SK-N-SH (cell line): ENCODE results near the gene KCTD17. TPM values are rescaled to one million over a fixed set of nuclear protein-coding genes. Genes with fewer than 3 reads are reported as not detected.

ENCODE experiments used
- CTCF ChIA-PET: fragments of 300-600, 350-600 bp; formaldehyde crosslinking; extraction: SDS; loops from one replicate; lab custom pipeline; 2021; lab: Yijun Ruan, JAX
- POLR2A ChIA-PET: fragments of 350-600 bp; sonication (Branson Sonifier 250); formaldehyde crosslinking; extraction: SDS; loops from one replicate; lab custom pipeline; 2020; ENCODE audit warnings: antibody characterized with exemption, inconsistent platforms; lab: Yijun Ruan, JAX
- DNase-seq: peaks from one replicate; pipeline ENCODE4 v3.0.0; 2012
- H2AFZ ChIP-seq: fragments of 200-600 bp; sonication (generic); 2 replicates; pipeline ENCODE4 v1.8.1; 2016; ENCODE audit warnings: antibody characterized with exemption, mild to moderate bottlenecking, low read depth
- H3F3A ChIP-seq: fragments of 200-600 bp; sonication (generic); replicated peaks from 2 replicates; pipeline ENCODE3; 2016; ENCODE audit warnings: antibody characterized with exemption, mild to moderate bottlenecking; ENCODE audit not compliant: insufficient read depth
- H3K27ac ChIP-seq, 2 experiments: fragments of 200-500 bp in 1 of 2; fragments of 200-600 bp in 1 of 2; sonication (Bioruptor generic) in 1 of 2; sonication (generic), shearing (Covaris generic) in 1 of 2; 2 replicates each; pipeline versions ENCODE4 v1.5.1 to v1.6.1; 2014 to 2016; ENCODE audit warnings: low read depth in 2 of 2, inconsistent platforms in 1 of 2, low read length in 1 of 2, mild to moderate bottlenecking in 1 of 2, mixed read lengths in 1 of 2
- H3K27me3 ChIP-seq: fragments of 200-600 bp; sonication (generic), shearing (Covaris generic); 2 replicates; pipeline ENCODE4 v1.6.1; 2016; ENCODE audit warnings: mixed run types; ENCODE audit not compliant: insufficient read depth
- H3K36me3 ChIP-seq, 2 experiments: fragments of 200-500 bp in 1 of 2; fragments of 200-600 bp in 1 of 2; sonication (Bioruptor generic) in 1 of 2; sonication (generic) in 1 of 2; replicated peaks in 1 of 2; 2 replicates each; pipeline versions ENCODE3 to v1.5.1; 2014 to 2016; ENCODE audit warnings: low read length in 1 of 2, mild to moderate bottlenecking in 1 of 2; ENCODE audit not compliant: insufficient read depth in 2 of 2, control insufficient read depth in 1 of 2
- H3K4me1 ChIP-seq, 2 experiments: fragments of 200-500 bp in 1 of 2; fragments of 200-600 bp in 1 of 2; sonication (Bioruptor generic) in 1 of 2; sonication (generic), shearing (Covaris generic) in 1 of 2; 2 replicates each; pipeline versions ENCODE4 v1.5.1 to v1.6.1; 2014 to 2016; ENCODE audit warnings: low read depth in 1 of 2, low read length in 1 of 2, mixed run types in 1 of 2; ENCODE audit not compliant: insufficient read depth in 2 of 2, control insufficient read depth in 1 of 2
- H3K4me2 ChIP-seq: fragments of 200-600 bp; sonication (generic), shearing (Covaris generic); 2 replicates; pipeline ENCODE4 v1.6.1; 2017; ENCODE audit warnings: mixed run types
- H3K4me3 ChIP-seq, 2 experiments: fragments of 200-500 bp in 1 of 2; fragments of 200-600 bp in 1 of 2; sonication (Bioruptor generic) in 1 of 2; sonication (generic), shearing (Covaris generic) in 1 of 2; 2 replicates each; pipeline versions ENCODE4 v1.5.1 to v1.8.1; 2014 to 2016; ENCODE audit warnings: low read depth in 2 of 2, inconsistent platforms in 1 of 2, low read length in 1 of 2, mild to moderate bottlenecking in 1 of 2, mixed read lengths in 1 of 2, moderate library complexity in 1 of 2
- H3K79me2 ChIP-seq: fragments of 200-600 bp; sonication (generic); 2 replicates; pipeline ENCODE4 v1.8.1; 2017; ENCODE audit warnings: mild to moderate bottlenecking; ENCODE audit not compliant: insufficient read depth
- H3K9ac ChIP-seq: fragments of 200-600 bp; sonication (generic); 2 replicates; pipeline ENCODE4 v1.6.1; 2017; ENCODE audit warnings: mixed run types
- H3K9me2 ChIP-seq: fragments of 200-600 bp; sonication (generic); 2 replicates; pipeline ENCODE4 v1.6.1; 2017; ENCODE audit warnings: mixed run types
- H3K9me3 ChIP-seq: fragments of 200-600 bp; sonication (generic); 2 replicates; pipeline ENCODE4 v1.6.1; 2017; ENCODE audit warnings: mixed run types, mild to moderate bottlenecking, moderate library complexity
- H4K20me1 ChIP-seq: fragments of 200-600 bp; sonication (generic); 2 replicates; pipeline ENCODE4 v1.6.1; 2017; ENCODE audit warnings: mild to moderate bottlenecking, mixed run types; ENCODE audit not compliant: insufficient read depth
- ELF1 ChIP-seq: IDR thresholded peaks from 2 replicates; pipeline ENCODE4 v1.4.0; 2012
- EP300 ChIP-seq, 2 experiments: IDR thresholded peaks; 2 replicates each; pipeline versions ENCODE4 v1.4.0 to v1.6.1; 2012; ENCODE audit warnings: borderline replicate concordance in 1 of 2, low read depth in 1 of 2, low read length in 1 of 2
- EZH2phosphoT487 ChIP-seq: fragments of 200-600 bp; sonication (generic); IDR thresholded peaks from 2 replicates; pipeline ENCODE4 v1.6.1; 2017; ENCODE audit warnings: low read depth, mixed run types, mild to moderate bottlenecking, antibody characterized with exemption, moderate library complexity, borderline replicate concordance
- FOSL2 ChIP-seq: IDR thresholded peaks from 2 replicates; pipeline ENCODE4 v1.4.0; 2012; ENCODE audit warnings: low read depth, mild to moderate bottlenecking, moderate library complexity, borderline replicate concordance
- FOXJ3 ChIP-seq: sonication (generic); formaldehyde crosslinking; IDR thresholded peaks from 2 replicates; pipeline ENCODE4 v1.5.1; 2020; ENCODE audit warnings: mild to moderate bottlenecking, missing genetic modification reagents
- FOXM1 ChIP-seq: IDR thresholded peaks from 2 replicates; pipeline ENCODE4 v1.4.0; 2012; ENCODE audit warnings: low read depth, mild to moderate bottlenecking
- GABPA ChIP-seq: IDR thresholded peaks from 2 replicates; pipeline ENCODE4 v1.4.0; 2012; ENCODE audit warnings: low read depth, mild to moderate bottlenecking
- GATA2 ChIP-seq: sonication (generic); formaldehyde crosslinking; IDR thresholded peaks from 2 replicates; pipeline ENCODE4 v1.5.0; 2020; ENCODE audit warnings: mild to moderate bottlenecking, missing genetic modification reagents
- JUND ChIP-seq: IDR thresholded peaks from 2 replicates; pipeline ENCODE4 v1.4.0; 2012
- MAX ChIP-seq: IDR thresholded peaks from 2 replicates; pipeline ENCODE4 v1.4.0; 2012; ENCODE audit warnings: low read depth
- MEF2A ChIP-seq: IDR thresholded peaks from 2 replicates; pipeline ENCODE4 v1.4.0; 2012; ENCODE audit warnings: low read depth, borderline replicate concordance
- MXI1 ChIP-seq: IDR thresholded peaks from 2 replicates; pipeline ENCODE4 v1.6.1; 2012; ENCODE audit warnings: mild to moderate bottlenecking, low read depth, low read length, improper control_type of control experiment
- NFIC ChIP-seq: IDR thresholded peaks from 2 replicates; pipeline ENCODE4 v1.4.0; 2012; ENCODE audit warnings: borderline replicate concordance
- NRF1 ChIP-seq: IDR thresholded peaks from 2 replicates; pipeline ENCODE4 v1.6.1; 2012; ENCODE audit warnings: low read depth, mild to moderate bottlenecking, low read length
- RFX5 ChIP-seq: IDR thresholded peaks from 2 replicates; pipeline ENCODE4 v1.6.1; 2012; ENCODE audit warnings: mild to moderate bottlenecking, improper control_type of control experiment, low read length
- SIN3A ChIP-seq: IDR thresholded peaks from 2 replicates; pipeline ENCODE4 v1.6.1; 2012; ENCODE audit warnings: low read depth, mild to moderate bottlenecking, low read length, moderate library complexity, borderline replicate concordance
- TCF12 ChIP-seq: IDR thresholded peaks from 2 replicates; pipeline ENCODE4 v1.4.0; 2012
- TEAD4 ChIP-seq: IDR thresholded peaks from 2 replicates; pipeline ENCODE4 v1.4.0; 2012; ENCODE audit warnings: mild to moderate bottlenecking, borderline replicate concordance; ENCODE audit not compliant: insufficient read depth
- WGBS: methylation state at CpG from one replicate; pipeline ENCODE4 v1.1.6; 2017; ENCODE audit warnings: low lambda C conversion rate; 5-methylcytosine and 5-hydroxymethylcytosine counted together
- polyA plus RNA-seq, 3 experiments: library from polyadenylated mRNA; depleted of rRNA; stranded (reverse); fragments of >200 nt; gene quantifications; 2 replicates each; pipeline ENCODE4 v1.2.3, GENCODE V29; 2012
- TF ChIP-seq, protein P1 (sequence below): IDR thresholded peaks from 2 replicates; pipeline ENCODE4 v1.4.0; 2012; ENCODE audit warnings: low read depth, borderline replicate concordance
- TF ChIP-seq, protein P2 (sequence below): IDR thresholded peaks from 2 replicates; pipeline ENCODE4; 2012

KCTD17 gene
- polyA plus RNA-seq, 1 of the 3 experiments (the other 2 are of a cell fraction) = 57.8 TPM

DNA sequence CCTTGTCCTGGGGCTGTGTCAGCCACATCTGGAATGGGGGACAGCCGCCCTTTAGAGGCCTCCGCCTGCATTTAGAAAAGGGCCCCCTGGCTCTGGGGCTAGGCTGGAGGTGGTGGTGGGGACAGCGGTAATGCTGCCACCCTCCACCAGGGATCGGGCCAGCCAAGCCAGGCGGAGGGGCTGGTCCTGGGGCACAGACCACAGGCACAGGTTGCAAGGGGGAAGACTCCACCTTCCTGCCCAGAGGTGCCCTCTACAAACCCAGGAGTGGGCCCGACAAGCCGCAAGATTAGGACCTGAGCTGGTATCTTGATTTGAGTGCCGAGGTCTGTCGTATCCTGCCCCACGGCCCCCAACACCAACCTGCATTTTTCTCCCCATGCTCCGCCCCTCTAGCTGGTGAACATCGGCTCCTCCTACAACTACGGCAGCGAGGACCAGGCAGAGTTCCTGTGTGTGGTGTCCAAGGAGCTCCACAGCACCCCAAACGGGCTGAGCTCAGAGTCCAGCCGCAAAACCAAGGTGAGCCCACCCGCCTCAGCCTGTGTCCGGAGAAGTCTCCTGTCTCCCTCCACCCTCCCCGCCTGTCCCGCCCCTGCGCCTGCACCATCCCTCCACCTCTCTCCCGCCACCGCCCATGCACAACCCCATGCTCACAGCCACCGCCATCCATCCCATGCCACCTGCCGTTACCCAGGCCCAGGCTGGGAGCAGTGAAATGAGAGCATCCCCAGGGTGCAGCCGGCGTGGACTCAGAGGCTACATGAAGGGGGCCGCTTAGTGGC lies 7.6 kb downstream of the KCTD17 start:
- CTCF ChIA-PET = interaction anchor here (1.2 kb wide), 1 partner anchor 10 kb away, joined by 3 read pairs; no protein-coding TSS in a partner anchor
- Histone ChIP-seq H2AFZ (no peak overlapping the region), H3K4me3 (no peak overlapping the region), H3K4me2 (no peak overlapping the region), H4K20me1 (no peaks in the 10 kb centered on the region), H3K4me1 (no peaks in the 10 kb centered on the region), H3K9ac (no peak overlapping the region), H3F3A (no peaks in the 10 kb centered on the region), H3K27ac (no peak overlapping the region), H3K79me2 (no peaks in the 10 kb centered on the region), H3K9me3 (no peaks in the 10 kb centered on the region), H3K27me3 (no peaks in the 10 kb centered on the region), H3K36me3 (peaks cover 0 to 52% of the 10 kb centered on the region in 2 experiments), H3K9me2 (no peaks in the 10 kb centered on the region)
- DNase-seq = no peak
- TF ChIP-seq TCF12 (no peak), MAX (no peak), NFIC (no peak), TEAD4 (no peak), EP300 (IDR thresholded peaks at IDR 0.05; ENCODE audit: borderline replicate concordance in 1 of 2, low read depth in 1 of 2, low read length in 1 of 2) (no peak), GABPA (no peak), EZH2phosphoT487 (no peak), FOXM1 (no peak), FOSL2 (no peak), NRF1 (no peak), MEF2A (no peak), ELF1 (no peak), JUND (no peak), SIN3A (no peak), RFX5 (no peak), GATA2 (no peak), MXI1 (no peak), FOXJ3 (CRISPR knock-in tag) (no peak)
- TF ChIP-seq, protein P1, sequence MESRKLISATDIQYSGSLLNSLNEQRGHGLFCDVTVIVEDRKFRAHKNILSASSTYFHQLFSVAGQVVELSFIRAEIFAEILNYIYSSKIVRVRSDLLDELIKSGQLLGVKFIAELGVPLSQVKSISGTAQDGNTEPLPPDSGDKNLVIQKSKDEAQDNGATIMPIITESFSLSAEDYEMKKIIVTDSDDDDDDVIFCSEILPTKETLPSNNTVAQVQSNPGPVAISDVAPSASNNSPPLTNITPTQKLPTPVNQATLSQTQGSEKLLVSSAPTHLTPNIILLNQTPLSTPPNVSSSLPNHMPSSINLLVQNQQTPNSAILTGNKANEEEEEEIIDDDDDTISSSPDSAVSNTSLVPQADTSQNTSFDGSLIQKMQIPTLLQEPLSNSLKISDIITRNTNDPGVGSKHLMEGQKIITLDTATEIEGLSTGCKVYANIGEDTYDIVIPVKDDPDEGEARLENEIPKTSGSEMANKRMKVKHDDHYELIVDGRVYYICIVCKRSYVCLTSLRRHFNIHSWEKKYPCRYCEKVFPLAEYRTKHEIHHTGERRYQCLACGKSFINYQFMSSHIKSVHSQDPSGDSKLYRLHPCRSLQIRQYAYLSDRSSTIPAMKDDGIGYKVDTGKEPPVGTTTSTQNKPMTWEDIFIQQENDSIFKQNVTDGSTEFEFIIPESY = no peak
- TF ChIP-seq, protein P2, sequence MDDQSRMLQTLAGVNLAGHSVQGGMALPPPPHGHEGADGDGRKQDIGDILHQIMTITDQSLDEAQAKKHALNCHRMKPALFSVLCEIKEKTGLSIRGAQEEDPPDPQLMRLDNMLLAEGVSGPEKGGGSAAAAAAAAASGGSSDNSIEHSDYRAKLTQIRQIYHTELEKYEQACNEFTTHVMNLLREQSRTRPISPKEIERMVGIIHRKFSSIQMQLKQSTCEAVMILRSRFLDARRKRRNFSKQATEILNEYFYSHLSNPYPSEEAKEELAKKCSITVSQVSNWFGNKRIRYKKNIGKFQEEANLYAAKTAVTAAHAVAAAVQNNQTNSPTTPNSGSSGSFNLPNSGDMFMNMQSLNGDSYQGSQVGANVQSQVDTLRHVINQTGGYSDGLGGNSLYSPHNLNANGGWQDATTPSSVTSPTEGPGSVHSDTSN = no peak
- POLR2A ChIA-PET = no interaction called here
- 93% methylated on average over 18 of the region's 28 CpGs for WGBS
